Measurements from ENCODE around the gene ENO3. TPM values are rescaled to one million over a fixed set of nuclear protein-coding genes. Genes with fewer than 3 reads are reported as not detected.

ENO3 gene
- total RNA-seq, 1 experiment from 2014 or later: 23.4 TPM

- in situ Hi-C loops (cut with HindIII; ENCODE audit: low pct_unique_long_range_greater_than_20kb, low sequenced_read_pairs) (no loop called here), intact Hi-C loops (cut with micrococcal nuclease; ENCODE audit: unreplicated experiment) (no loop called here)
- TF ChIP-seq TCF7L2 (IDR thresholded peaks at IDR 0.05; ENCODE audit: low read depth, low read length) (no peak), SIN3A (IDR thresholded peaks at IDR 0.05; ENCODE audit: borderline replicate concordance, insufficient read depth, low read depth, low read length) (no peak), CTCF (IDR thresholded peaks at IDR 0.05) (no peak), REST (IDR thresholded peaks at IDR 0.05; ENCODE audit: insufficient read depth in 1 of 2, low read depth in 2 of 2, low read length in 1 of 2) (no peak), POLR2AphosphoS5 (IDR thresholded peaks at IDR 0.05; ENCODE audit: low read depth, low read length) (no peak)
- no TSS peak for BruUV-seq (replicated peaks)
- Histone ChIP-seq H3K27me3 (ENCODE audit: control insufficient read depth, insufficient read depth, low read length) (no peaks in the 10 kb centered on the region), H3K9me3 (ENCODE audit: control insufficient read depth, insufficient read depth, low read depth, low read length) (no peaks in the 10 kb centered on the region), H3K36me3 (ENCODE audit: control insufficient read depth, insufficient read depth, low read length) (no peaks in the 10 kb centered on the region), H3K27ac (ENCODE audit: low read length) (no peak overlapping the region), H3K4me3 (ENCODE audit: low read depth in 2 of 2, low read length in 2 of 2) (no peak overlapping the region), H3K4me1 (ENCODE audit: control insufficient read depth, insufficient read depth, low read length) (peaks cover 3% of the 10 kb centered on the region; the same call in 1 of the 2 replicates)
- ChIA-PET POLR2A (no interaction called here), CTCF (no interaction called here)
- ATAC-seq (no peak), DNase-seq (ENCODE audit: low read depth, low spot score) (no peak)
These were observed 5.7 kb downstream of the ENO3 start for GRCh38 chr17:4956493-4957061.

GRCh38 chr17:4958102-4958501, 7.2 kb downstream of the ENO3 start:
- ATAC-seq (no peak), DNase-seq (ENCODE audit: low read depth, low spot score) (no peak)
- ChIA-PET POLR2A (no interaction called here), CTCF (no interaction called here)
- BruUV-seq (replicated peaks): no TSS peak
- in situ Hi-C loops (cut with HindIII; ENCODE audit: low pct_unique_long_range_greater_than_20kb, low sequenced_read_pairs): no loop called here
- TF ChIP-seq POLR2AphosphoS5 (IDR thresholded peaks at IDR 0.05; ENCODE audit: low read depth, low read length) (no peak), CTCF (IDR thresholded peaks at IDR 0.05) (no peak), TCF7L2 (IDR thresholded peaks at IDR 0.05; ENCODE audit: low read depth, low read length) (no peak), REST (IDR thresholded peaks at IDR 0.05; ENCODE audit: insufficient read depth in 1 of 2, low read depth in 2 of 2, low read length in 1 of 2) (no peak), SIN3A (IDR thresholded peaks at IDR 0.05; ENCODE audit: borderline replicate concordance, insufficient read depth, low read depth, low read length) (no peak)
- Histone ChIP-seq H3K4me3 (ENCODE audit: low read depth in 2 of 2, low read length in 2 of 2) (no peak overlapping the region), H3K36me3 (ENCODE audit: control insufficient read depth, insufficient read depth, low read length) (no peaks in the 10 kb centered on the region), H3K4me1 (ENCODE audit: control insufficient read depth, insufficient read depth, low read length) (no peaks in the 10 kb centered on the region), H3K9me3 (ENCODE audit: control insufficient read depth, insufficient read depth, low read depth, low read length) (no peaks in the 10 kb centered on the region), H3K27me3 (ENCODE audit: control insufficient read depth, insufficient read depth, low read length) (no peaks in the 10 kb centered on the region), H3K27ac (ENCODE audit: low read length) (no peak overlapping the region)
- intact Hi-C loops (cut with micrococcal nuclease; ENCODE audit: unreplicated experiment): no loop called here

Data from Panc1 (cell line).